ENCODE data around the gene ADCY1. TPM values are rescaled to one million over a fixed set of nuclear protein-coding genes. Genes with fewer than 3 reads are reported as not detected.

ADCY1 gene
- total RNA-seq, 1 donor from 2014 or later = 13.7 TPM

DNA sequence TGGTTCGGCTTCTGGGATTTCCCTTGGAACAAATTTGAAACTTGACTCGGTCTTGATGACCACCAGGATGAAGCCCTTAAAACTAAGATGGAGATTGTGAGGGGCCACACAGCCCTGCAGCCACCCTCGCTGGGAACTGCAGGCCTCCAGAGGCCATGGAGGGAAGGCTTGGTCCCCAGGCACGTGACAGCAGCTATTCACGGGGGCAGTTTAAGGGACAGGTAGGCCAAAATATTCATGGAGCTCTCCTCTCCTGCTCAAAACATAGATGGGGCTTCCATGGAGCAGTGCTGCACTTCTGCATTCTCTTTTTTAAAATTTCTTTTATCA, 137.0 kb downstream of the ADCY1 start:
- no peaks in the 10 kb centered on the region for H3K4me1 Mint-ChIP-seq
- TF ChIP-seq, protein P1, sequence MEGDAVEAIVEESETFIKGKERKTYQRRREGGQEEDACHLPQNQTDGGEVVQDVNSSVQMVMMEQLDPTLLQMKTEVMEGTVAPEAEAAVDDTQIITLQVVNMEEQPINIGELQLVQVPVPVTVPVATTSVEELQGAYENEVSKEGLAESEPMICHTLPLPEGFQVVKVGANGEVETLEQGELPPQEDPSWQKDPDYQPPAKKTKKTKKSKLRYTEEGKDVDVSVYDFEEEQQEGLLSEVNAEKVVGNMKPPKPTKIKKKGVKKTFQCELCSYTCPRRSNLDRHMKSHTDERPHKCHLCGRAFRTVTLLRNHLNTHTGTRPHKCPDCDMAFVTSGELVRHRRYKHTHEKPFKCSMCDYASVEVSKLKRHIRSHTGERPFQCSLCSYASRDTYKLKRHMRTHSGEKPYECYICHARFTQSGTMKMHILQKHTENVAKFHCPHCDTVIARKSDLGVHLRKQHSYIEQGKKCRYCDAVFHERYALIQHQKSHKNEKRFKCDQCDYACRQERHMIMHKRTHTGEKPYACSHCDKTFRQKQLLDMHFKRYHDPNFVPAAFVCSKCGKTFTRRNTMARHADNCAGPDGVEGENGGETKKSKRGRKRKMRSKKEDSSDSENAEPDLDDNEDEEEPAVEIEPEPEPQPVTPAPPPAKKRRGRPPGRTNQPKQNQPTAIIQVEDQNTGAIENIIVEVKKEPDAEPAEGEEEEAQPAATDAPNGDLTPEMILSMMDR (conservative IDR thresholded peaks at IDR 0.05) = no peak
- no peak overlapping the region for H3K4me3 Mint-ChIP-seq
- H3K36me3 Mint-ChIP-seq (ENCODE audit: low read depth) = no peaks in the 10 kb centered on the region
- no peaks in the 10 kb centered on the region for H3K27me3 Mint-ChIP-seq (ENCODE audit: low read depth)
- no peaks in the 10 kb centered on the region for H3K9me3 Mint-ChIP-seq
- no peak for DNase-seq (ENCODE audit: low read depth, low spot score)
- H3K27ac Mint-ChIP-seq (ENCODE audit: unreplicated experiment) = no peak overlapping the region

GRCh38 chr7:45712057-45712689, 138.0 kb downstream of the ADCY1 start:
- Mint-ChIP-seq H3K27ac (ENCODE audit: unreplicated experiment) (no peak overlapping the region), H3K9me3 (no peaks in the 10 kb centered on the region), H3K27me3 (ENCODE audit: low read depth) (no peaks in the 10 kb centered on the region), H3K4me3 (no peak overlapping the region), H3K36me3 (ENCODE audit: low read depth) (no peaks in the 10 kb centered on the region), H3K4me1 (no peaks in the 10 kb centered on the region)
- no peak for DNase-seq (ENCODE audit: low read depth, low spot score)
- TF ChIP-seq, protein P1 (conservative IDR thresholded peaks at IDR 0.05) = no peak

- Mint-ChIP-seq H3K27ac (ENCODE audit: unreplicated experiment) (no peak overlapping the region), H3K27me3 (ENCODE audit: low read depth) (no peaks in the 10 kb centered on the region), H3K4me1 (no peaks in the 10 kb centered on the region), H3K36me3 (ENCODE audit: low read depth) (no peaks in the 10 kb centered on the region), H3K4me3 (no peak overlapping the region), H3K9me3 (no peaks in the 10 kb centered on the region)
- TF ChIP-seq, protein P1 (conservative IDR thresholded peaks at IDR 0.05) = no peak
- DNase-seq (ENCODE audit: low read depth, low spot score) = no peak
Measured at GRCh38 chr7:45712872-45713668, 138.9 kb downstream of the ADCY1 start.

GRCh38 chr7:45713669-45714520, 139.7 kb downstream of the ADCY1 start:
- H3K27ac Mint-ChIP-seq (ENCODE audit: unreplicated experiment) = no peak overlapping the region
- H3K4me3 Mint-ChIP-seq = no peak overlapping the region
- no peaks in the 10 kb centered on the region for H3K27me3 Mint-ChIP-seq (ENCODE audit: low read depth)
- no peaks in the 10 kb centered on the region for H3K4me1 Mint-ChIP-seq
- H3K36me3 Mint-ChIP-seq (ENCODE audit: low read depth) = no peaks in the 10 kb centered on the region
- no peak for DNase-seq (ENCODE audit: low read depth, low spot score)
- TF ChIP-seq, protein P1 (conservative IDR thresholded peaks at IDR 0.05) = no peak
- no peaks in the 10 kb centered on the region for H3K9me3 Mint-ChIP-seq

DNA sequence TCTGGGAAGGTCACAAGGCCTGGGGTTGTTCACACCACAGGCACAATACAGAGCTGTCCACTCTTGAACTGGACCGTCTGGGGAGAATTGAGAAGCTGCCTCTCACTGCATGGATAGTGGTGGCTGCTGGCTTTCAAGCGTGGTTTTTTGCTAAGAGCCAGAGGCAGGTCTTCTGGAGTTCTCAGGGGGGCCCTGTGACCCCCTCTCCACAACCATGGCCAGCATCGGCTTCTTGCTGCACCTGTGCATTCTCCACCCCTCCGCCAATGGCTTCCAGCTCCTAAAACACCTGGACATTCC, 140.3 kb downstream of the ADCY1 start:
- DNase-seq (ENCODE audit: low read depth, low spot score) = no peak
- H3K4me1 Mint-ChIP-seq = no peaks in the 10 kb centered on the region
- H3K9me3 Mint-ChIP-seq = no peaks in the 10 kb centered on the region
- H3K27ac Mint-ChIP-seq (ENCODE audit: unreplicated experiment) = no peak overlapping the region
- no peak overlapping the region for H3K4me3 Mint-ChIP-seq
- no peaks in the 10 kb centered on the region for H3K36me3 Mint-ChIP-seq (ENCODE audit: low read depth)
- H3K27me3 Mint-ChIP-seq (ENCODE audit: low read depth) = no peaks in the 10 kb centered on the region
- TF ChIP-seq, protein P1 (conservative IDR thresholded peaks at IDR 0.05) = no peak

Measured in neural crest cell (in vitro differentiated cells).